OCI-LY7 (cell line): ENCODE results near the gene KCNA4. TPM values are rescaled to one million over a fixed set of nuclear protein-coding genes. Genes with fewer than 3 reads are reported as not detected.

Experiments used
- BruUV-seq: library from RNA; stranded (reverse); fragments of 400-500 nt; replicated peaks from 2 replicates; lab custom pipeline; 2021; lab: Mats Ljungman, UMichigan
- CTCF ChIA-PET: fragments of 300-600 bp; sonication (Branson Sonifier 250); formaldehyde crosslinking; loops from one replicate; lab custom pipeline; 2022; ENCODE audit warnings: antibody characterized with exemption; ENCODE audit not compliant: unreplicated experiment; lab: Charles Lee
- POLR2A ChIA-PET: fragments of 300-600 bp; sonication (Branson Sonifier 250); formaldehyde crosslinking; loops from one replicate; lab custom pipeline; 2022; ENCODE audit warnings: antibody characterized with exemption; lab: Charles Lee
- DNase-seq: peaks from one replicate; pipeline ENCODE4 v3.0.0-alpha.2; 2015; ENCODE audit warnings: low spot score
- H2AFZ ChIP-seq: fragments of 200-600 bp; sonication (generic), shearing (Covaris generic); 2 replicates; pipeline ENCODE4 v1.6.1; 2014; ENCODE audit warnings: mild to moderate bottlenecking, antibody characterized with exemption, low read length, moderate library complexity
- H3K27ac ChIP-seq: fragments of 200-600 bp; sonication (generic); 2 replicates; pipeline ENCODE4 v1.5.1; 2014; ENCODE audit warnings: mixed run types, low read depth, mild to moderate bottlenecking, moderate library complexity, low read length, inconsistent platforms; ENCODE audit not compliant: poor library complexity, severe bottlenecking
- H3K36me3 ChIP-seq: fragments of 200-600 bp; sonication (generic); 2 replicates; pipeline ENCODE4 v1.6.1; 2014; ENCODE audit warnings: mild to moderate bottlenecking, antibody characterized with exemption, low read length, moderate library complexity, mixed read lengths; ENCODE audit not compliant: insufficient read depth
- H3K4me1 ChIP-seq: fragments of 200-600 bp; sonication (generic); 2 replicates; pipeline ENCODE4 v1.5.1; 2014; ENCODE audit warnings: mild to moderate bottlenecking, low read length; ENCODE audit not compliant: insufficient read depth, poor library complexity, severe bottlenecking
- H3K4me2 ChIP-seq: fragments of 200-600 bp; sonication (generic); 2 replicates; pipeline ENCODE4 v1.6.1; 2014; ENCODE audit warnings: mild to moderate bottlenecking, low read length
- H3K4me3 ChIP-seq: fragments of 200-600 bp; sonication (generic); 2 replicates; pipeline ENCODE4 v1.5.1; 2014; ENCODE audit warnings: mild to moderate bottlenecking, low read depth, low read length; ENCODE audit not compliant: poor library complexity, severe bottlenecking
- H3K79me2 ChIP-seq: fragments of 200-600 bp; sonication (generic); 2 replicates; pipeline ENCODE4 v1.6.1; 2016; ENCODE audit warnings: low read depth, mild to moderate bottlenecking, low read length, moderate library complexity, mixed read lengths; ENCODE audit not compliant: insufficient read depth
- H3K9me2 ChIP-seq: fragments of 200-600 bp; sonication (generic); 2 replicates; pipeline ENCODE4 v1.6.1; 2016; ENCODE audit warnings: mild to moderate bottlenecking, low read length, mixed read lengths; ENCODE audit not compliant: insufficient read depth
- H3K9me3 ChIP-seq: fragments of 200-600 bp; sonication (generic); 2 replicates; pipeline ENCODE4 v1.6.1; 2014; ENCODE audit warnings: mild to moderate bottlenecking, mixed run types, low read length, mixed read lengths
- H4K20me1 ChIP-seq: fragments of 200-600 bp; sonication (generic); 2 replicates; pipeline ENCODE4 v1.6.1; 2014; ENCODE audit warnings: mild to moderate bottlenecking, antibody characterized with exemption, low read length, moderate library complexity, mixed read lengths; ENCODE audit not compliant: insufficient read depth
- CTCF ChIP-seq: fragments of 200-600 bp; sonication (generic); conservative IDR thresholded peaks from 2 replicates; pipeline ENCODE4 v1.5.1; 2014; ENCODE audit warnings: mild to moderate bottlenecking, antibody characterized with exemption, low read length, moderate library complexity, mixed read lengths
- EZH2phosphoT487 ChIP-seq: fragments of 200-600 bp; sonication (generic); IDR thresholded peaks from 2 replicates; pipeline ENCODE4 v1.6.1; 2018; ENCODE audit warnings: low read depth, borderline replicate concordance, mild to moderate bottlenecking, mixed run types, antibody characterized with exemption, low read length, moderate library complexity, mixed read lengths
- intact Hi-C: fragments of 100-400 bp; cut with micrococcal nuclease; formaldehyde crosslinking; loops from one replicate; pipeline ENCODE4 v1.10.0; 2022; ENCODE audit not compliant: unreplicated experiment
- total RNA-seq, 2 experiments: library from RNA; depleted of rRNA in 1 of 2; stranded (reverse); fragments of >200 nt in 1 of 2; shearing (Covaris generic) in 1 of 2; gene quantifications; 2 replicates each; pipeline ENCODE4 v1.2.3, GENCODE V29; 2014 to 2022

KCNA4 gene
- total RNA-seq, 2 experiments from 2014 or later = not detected

GRCh38 chr11:29989174-29989970 lies 27.5 kb downstream of the KCNA4 start:
- ChIA-PET POLR2A (no interaction called here), CTCF (no interaction called here)
- Histone ChIP-seq H3K4me1 (no peaks in the 10 kb centered on the region), H3K36me3 (no peaks in the 10 kb centered on the region), H3K4me3 (no peak overlapping the region), H3K4me2 (no peak overlapping the region), H3K9me3 (no peaks in the 10 kb centered on the region), H4K20me1 (no peaks in the 10 kb centered on the region), H3K79me2 (no peaks in the 10 kb centered on the region), H3K27ac (no peak overlapping the region), H2AFZ (no peak overlapping the region), H3K9me2 (no peaks in the 10 kb centered on the region)
- intact Hi-C loops = no loop called here
- TF ChIP-seq CTCF = no peak
- TF ChIP-seq EZH2phosphoT487 = no peak
- no peak for DNase-seq
- BruUV-seq = no TSS peak

- Histone ChIP-seq H2AFZ (no peak overlapping the region), H3K4me1 (no peaks in the 10 kb centered on the region), H3K36me3 (no peaks in the 10 kb centered on the region), H3K4me3 (no peak overlapping the region), H3K9me3 (no peaks in the 10 kb centered on the region), H3K27ac (no peak overlapping the region), H3K9me2 (no peaks in the 10 kb centered on the region), H4K20me1 (no peaks in the 10 kb centered on the region), H3K79me2 (no peaks in the 10 kb centered on the region), H3K4me2 (no peak overlapping the region)
- ChIA-PET CTCF (no interaction called here), POLR2A (no interaction called here)
- BruUV-seq = no TSS peak
- intact Hi-C loops = no loop called here
- DNase-seq = no peak
- no peak for TF ChIP-seq EZH2phosphoT487
- no peak for TF ChIP-seq CTCF
These were observed 31.6 kb downstream of the KCNA4 start for GRCh38 chr11:29985248-29985647.

DNA sequence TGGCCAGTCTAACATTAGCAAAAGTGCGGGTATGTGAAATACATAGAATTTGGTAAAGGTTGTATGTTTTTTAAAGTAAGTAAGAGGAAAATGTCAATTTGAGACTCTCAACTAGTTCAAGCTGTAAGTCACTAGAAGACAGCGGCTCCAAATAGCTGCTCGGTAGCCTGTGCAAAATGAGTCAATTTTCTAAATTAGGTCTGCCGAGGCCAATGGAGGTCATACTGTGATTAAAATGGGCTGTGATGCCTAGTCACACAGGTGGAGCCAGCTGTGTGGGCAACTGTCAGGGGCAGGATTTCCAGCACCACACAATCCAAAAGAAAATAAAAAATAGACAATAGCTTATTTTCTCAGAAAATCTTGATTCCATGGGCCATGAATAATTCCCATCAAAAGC lies 32.3 kb downstream of the KCNA4 start:
- Histone ChIP-seq H3K4me2 (no peak overlapping the region), H2AFZ (no peak overlapping the region), H3K36me3 (no peaks in the 10 kb centered on the region), H3K9me3 (no peaks in the 10 kb centered on the region), H4K20me1 (no peaks in the 10 kb centered on the region), H3K9me2 (no peaks in the 10 kb centered on the region), H3K4me3 (no peak overlapping the region), H3K79me2 (no peaks in the 10 kb centered on the region), H3K27ac (no peak overlapping the region), H3K4me1 (no peaks in the 10 kb centered on the region)
- no TSS peak for BruUV-seq
- DNase-seq = no peak
- TF ChIP-seq EZH2phosphoT487 (no peak), CTCF (no peak)
- CTCF ChIA-PET = no interaction called here
- intact Hi-C loops = no loop called here
- POLR2A ChIA-PET = interaction anchor here (1.3 kb wide), 1 partner anchor 45 kb away, joined by 4 read pairs; no protein-coding TSS in a partner anchor
